GM23338 (cell line): ENCODE results near the gene ABHD14A.

Experiments used
- CREB1 ChIP-seq: fragments of 250-450 bp; sonication (Bioruptor Pico); IDR thresholded peaks from 2 replicates; pipeline ENCODE4 v1.5.0; 2020; ENCODE audit warnings: low read depth, mild to moderate bottlenecking, moderate library complexity
- CTCF ChIP-seq, 2 experiments: fragments of 200-600 bp in 1 of 2; sonication (generic) in 1 of 2; conservative IDR thresholded peaks; 2 replicates each; pipeline versions ENCODE4 v1.5.1 to v1.6.1; 2016 to 2017; ENCODE audit warnings: antibody characterized with exemption in 2 of 2, low read depth in 2 of 2, mild to moderate bottlenecking in 2 of 2, moderate library complexity in 1 of 2
- ETS1 ChIP-seq: IDR thresholded peaks from 2 replicates; pipeline ENCODE4 v1.6.1; 2016; ENCODE audit warnings: antibody characterized with exemption
- EZH2 ChIP-seq: fragments of 200-600 bp; sonication (generic); IDR thresholded peaks from one replicate; pipeline ENCODE4 v1.8.0; 2017; ENCODE audit warnings: antibody characterized with exemption, mild to moderate bottlenecking, low read depth; ENCODE audit not compliant: unreplicated experiment
- EZH2phosphoT487 ChIP-seq: fragments of 200-600 bp; sonication (generic); IDR thresholded peaks from one replicate; pipeline ENCODE4 v1.8.1; 2018; ENCODE audit warnings: antibody characterized with exemption; ENCODE audit not compliant: unreplicated experiment
- JUNB ChIP-seq: IDR thresholded peaks from one replicate; pipeline ENCODE4 v1.6.1; 2016; ENCODE audit warnings: antibody characterized with exemption; ENCODE audit not compliant: unreplicated experiment
- NANOG ChIP-seq: IDR thresholded peaks from 2 replicates; pipeline ENCODE4 v1.6.1; 2016; ENCODE audit warnings: antibody characterized with exemption, borderline replicate concordance
- POLR2AphosphoS5 ChIP-seq: IDR thresholded peaks from 2 replicates; pipeline ENCODE4 v1.6.1; 2016; ENCODE audit warnings: antibody characterized with exemption, low read depth
- REST ChIP-seq: IDR thresholded peaks from one replicate; pipeline ENCODE4 v1.6.1; 2018; ENCODE audit warnings: antibody characterized with exemption; ENCODE audit not compliant: unreplicated experiment
- ZNF331 ChIP-seq: fragments of 250-450 bp; sonication (Bioruptor Pico); IDR thresholded peaks from 2 replicates; pipeline ENCODE4 v1.5.0; 2020; ENCODE audit warnings: low read depth, mild to moderate bottlenecking, moderate library complexity

GRCh38 chr3:51988286-51989146 lies 13.7 kb downstream of the ABHD14A start:
- TF ChIP-seq CTCF (conservative IDR thresholded peaks at IDR 0.05; ENCODE audit: low read depth in 2 of 2) (no peak), EZH2 (no peak), POLR2AphosphoS5 (no peak), CREB1 (CRISPR knock-in tag) (no peak), REST (no peak), EZH2phosphoT487 (no peak), ZNF331 (no peak), NANOG (no peak), JUNB (no peak), ETS1 (no peak)
